Body of pancreas (tissue), 4 donors: Measurements from ENCODE around the gene ZDHHC17.

ENCODE experiments used
- CTCF ChIP-seq, 7 experiments: fragments of 450-650 bp in 4 of 7; fragments of 200-600 bp in 3 of 7; sonication (generic) in 3 of 7; IDR thresholded peaks; one replicate each; pipeline ENCODE4 v1.5.1; 2016 to 2019; ENCODE audit warnings: antibody characterized with exemption in 7 of 7
- POLR2A ChIP-seq, 3 donors: fragments of 450-650 bp; IDR thresholded peaks; one replicate each; pipeline ENCODE4 v1.6.1; 2016; ENCODE audit warnings: antibody characterized with exemption in 3 of 3, mild to moderate bottlenecking in 2 of 3

DNA sequence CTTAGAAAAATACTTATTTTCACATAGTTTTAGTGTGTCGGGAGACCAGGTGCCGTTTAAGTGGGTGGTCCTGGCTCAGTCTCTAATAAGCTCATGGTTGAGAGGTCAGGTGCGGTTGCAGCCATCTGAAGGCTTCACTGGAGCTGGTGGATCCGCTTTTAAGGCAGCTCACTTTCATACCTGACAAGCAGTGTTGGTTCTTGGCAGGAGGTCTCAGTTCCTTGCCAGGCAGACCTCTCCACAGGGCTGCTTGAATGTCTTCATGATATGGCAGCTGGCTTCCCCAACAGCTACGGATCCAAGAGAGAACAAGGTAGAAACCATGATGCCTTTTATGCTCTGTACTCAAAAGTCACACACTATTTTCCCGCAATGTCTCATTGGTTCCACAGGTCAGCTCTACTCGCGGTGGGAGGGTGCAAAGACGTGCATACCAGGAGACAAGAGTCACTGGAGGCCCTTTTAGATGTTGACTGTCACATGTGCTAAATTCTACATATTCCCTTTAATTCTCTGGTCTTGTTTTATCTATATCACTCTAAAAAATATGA, 8.0 kb upstream of the ZDHHC17 start:
- no peak for TF ChIP-seq CTCF (IDR thresholded peaks at IDR 0.05)
- no peak for TF ChIP-seq POLR2A (IDR thresholded peaks at IDR 0.05)
